Right lobe of liver (tissue), 6 donors: ENCODE data around the gene RBM33. TPM values are rescaled to one million over a fixed set of nuclear protein-coding genes. Genes with fewer than 3 reads are reported as not detected.
A peak's percentile ranks its signal among the peaks of the same experiment; 100 is the strongest.

Source experiments
- ATAC-seq, 4 donors: fragments of 200-7000 bp; cut with Tn5 transposase; one replicate each; pipeline ENCODE4 v1.9.1; 2020; ENCODE audit warnings: mild to moderate bottlenecking in 4 of 4, moderate library complexity in 4 of 4
- DNase-seq, 3 donors: peaks; one replicate each; pipeline ENCODE4 v3.0.0-alpha.2; 2020
- H3K27ac ChIP-seq, 3 donors: fragments of 200-600 bp; one replicate each; pipeline ENCODE4 v1.8.0; 2022
- H3K27me3 ChIP-seq, 2 donors: fragments of 200-600 bp; one replicate each; pipeline ENCODE4 v1.8.0; 2022
- H3K36me3 ChIP-seq, 4 donors: fragments of 200-600 bp; sonication (generic) in 1 of 4; one replicate each; pipeline versions ENCODE4 v1.5.1 to v1.8.0; 2017 to 2022; ENCODE audit warnings: control low read depth in 1 of 4
- H3K4me1 ChIP-seq, 4 donors: fragments of 200-600 bp; sonication (generic) in 1 of 4; one replicate each; pipeline versions ENCODE4 v1.5.1 to v1.8.0; 2017 to 2022; ENCODE audit warnings: control low read depth in 1 of 4
- H3K4me3 ChIP-seq, 3 donors: fragments of 200-600 bp; one replicate each; pipeline ENCODE4 v1.8.0; 2022
- H3K9me3 ChIP-seq, 4 donors: fragments of 200-600 bp; sonication (generic) in 1 of 4; one replicate each; pipeline versions ENCODE4 v1.5.1 to v1.8.0; 2017 to 2022; ENCODE audit warnings: control low read depth in 1 of 4
- CTCF ChIP-seq, 4 donors: fragments of 200-600 bp in 3 of 4; fragments of 450-650 bp in 1 of 4; IDR thresholded peaks; one replicate each; pipeline versions ENCODE4 v1.5.1 to v1.8.0; 2016 to 2022; ENCODE audit warnings: antibody characterized with exemption in 4 of 4, mild to moderate bottlenecking in 2 of 4
- POLR2A ChIP-seq: fragments of 450-650 bp; IDR thresholded peaks from one replicate; pipeline ENCODE4 v1.6.1; 2017; ENCODE audit warnings: antibody characterized with exemption, mild to moderate bottlenecking
- WGBS: methylation state at CpG from one replicate; pipeline ENCODE4 v1.1.6; 2018; ENCODE audit warnings: low coverage, low lambda C conversion rate; ENCODE audit not compliant: insufficient coverage; ENCODE audit errors: missing lambda C conversion rate; 5-methylcytosine and 5-hydroxymethylcytosine counted together
- intact Hi-C, 2 donors: fragments of 100-400 bp; cut with DNase I; formaldehyde crosslinking; loops; one replicate each; pipeline versions ENCODE4 v1.11.2 to v1.14.1; 2022
- total RNA-seq, 6 experiments: library from RNA; depleted of rRNA in 2 of 6; stranded (reverse); fragments of >200 nt in 2 of 6; fragmentation: NEBNext Ultra II Directional in 3 of 6; extraction: Animal tissue kit (Norgen Biotek cat#: 25700) in 3 of 6; gene quantifications; one replicate each; pipeline versions ENCODE4 v1.1.0 to v1.2.4, GENCODE V29; 2016 to 2023
- donor health status: DM: no; HTN: yes; CAD: no.
- donor health status: DM: no; HTN: no; CAD: no.
- donor health status: DM: no; HTN: no; CAD: no.
- donor health status: DM: no; HTN: yes; CAD: no.
- donor health status: DM: no; HTN: yes; CAD: no.

Gene RBM33
- total RNA-seq, 6 experiments from 2014 or later: 24.9 to 55.1 (median 32.0) TPM

- peaks cover 0 to 32% (median 4%) of the 10 kb centered on the region in 4 donors for H3K4me1 ChIP-seq
- no peak for ATAC-seq
- 37% methylated on average over 12 of the region's 19 CpGs for WGBS
- DNase-seq: peak in 1 of 3 donors; percentile 54
- intact Hi-C loops: loop anchor here in 1 of 2 donors (10.0 kb wide), 1 partner anchor 341 kb away; no protein-coding TSS in a partner anchor
- no peaks in the 10 kb centered on the region for H3K27me3 ChIP-seq
- no peaks in the 10 kb centered on the region for H3K9me3 ChIP-seq
- H3K4me3 ChIP-seq: no peak overlapping the region
- no peak for TF ChIP-seq CTCF (IDR thresholded peaks at IDR 0.05)
- no peak for TF ChIP-seq POLR2A
- no peak overlapping the region for H3K27ac ChIP-seq
- H3K36me3 ChIP-seq: no peaks in the 10 kb centered on the region
Measured at GRCh38 chr7:155813546-155814315, 169.3 kb downstream of the RBM33 start.

GRCh38 chr7:155814316-155815276 is 170.1 kb downstream of the RBM33 start:
- H3K4me3 ChIP-seq: no peak overlapping the region
- no peak overlapping the region for H3K27ac ChIP-seq
- no peak for TF ChIP-seq POLR2A
- TF ChIP-seq CTCF (IDR thresholded peaks at IDR 0.05): no peak
- H3K27me3 ChIP-seq: no peaks in the 10 kb centered on the region
- intact Hi-C loops: loop anchor here in 1 of 2 donors (10.0 kb wide), 1 partner anchor 340 kb away; no protein-coding TSS in a partner anchor
- H3K36me3 ChIP-seq: no peaks in the 10 kb centered on the region
- 39% methylated on average over 14 of the region's 22 CpGs for WGBS
- H3K9me3 ChIP-seq: no peaks in the 10 kb centered on the region
- ATAC-seq (no peak), DNase-seq (peak in 1 of 3 donors; percentile 43)
- H3K4me1 ChIP-seq: peaks cover 0 to 32% (median 4%) of the 10 kb centered on the region in 4 donors

GRCh38 chr7:155815332-155816191 is 171.1 kb downstream of the RBM33 start:
- intact Hi-C loops: loop anchor here in 1 of 2 donors (10.0 kb wide), 1 partner anchor 339 kb away; no protein-coding TSS in a partner anchor
- 27% methylated on average over 17 of the region's 20 CpGs for WGBS
- DNase-seq: peak; percentile 80 to 83 (median 83)

More at GRCh38 chr7:155815332-155816191, 171.1 kb downstream of the RBM33 start:
- Histone ChIP-seq H3K4me3 (no peak overlapping the region), H3K4me1 (peaks cover 0 to 27% (median 4%) of the 10 kb centered on the region in 4 donors), H3K27ac (no peak overlapping the region), H3K9me3 (no peaks in the 10 kb centered on the region), H3K36me3 (no peaks in the 10 kb centered on the region), H3K27me3 (no peaks in the 10 kb centered on the region)
- peak; percentile 87 to 88 (median 87) for ATAC-seq
- TF ChIP-seq POLR2A (no peak), CTCF (IDR thresholded peaks at IDR 0.05) (peak; percentile 55 to 78 (median 70))
